ENCODE measurements around the gene PPIA. TPM values are rescaled to one million over a fixed set of nuclear protein-coding genes. Genes with fewer than 3 reads are reported as not detected.

Gene PPIA
- total RNA-seq, 1 experiment from 2014 or later: 2,836 TPM

- CTCF ChIA-PET: no interaction called here
Observed at GRCh38 chr7:44805950-44806349, 9.5 kb downstream of the PPIA start.

More at GRCh38 chr7:44805950-44806349, 9.5 kb downstream of the PPIA start:
- H3K79me2 ChIP-seq (ENCODE audit: insufficient read depth, low read length): peaks cover 19% of the 10 kb centered on the region
- peaks cover 6 to 8% of the 10 kb centered on the region in 2 experiments for H3K4me1 ChIP-seq (ENCODE audit: control insufficient read depth in 1 of 2, insufficient read depth in 2 of 2, low read length in 2 of 2)
- no peak for TF ChIP-seq ZFX (IDR thresholded peaks at IDR 0.05)
- TF ChIP-seq JUND (IDR thresholded peaks at IDR 0.05): no peak
- TF ChIP-seq RAD21 (IDR thresholded peaks at IDR 0.05; ENCODE audit: low read depth): no peak
- no peak for TF ChIP-seq POLR2A (IDR thresholded peaks at IDR 0.05; ENCODE audit: borderline replicate concordance, extremely low read depth, insufficient read depth, insufficient read length)
- TF ChIP-seq ATF3 (IDR thresholded peaks at IDR 0.05): no peak
- TF ChIP-seq REST (IDR thresholded peaks at IDR 0.05; ENCODE audit: low read depth): no peak
- no peak for TF ChIP-seq CEBPB (IDR thresholded peaks at IDR 0.05; ENCODE audit: low read depth)
- TF ChIP-seq ZBTB33 (IDR thresholded peaks at IDR 0.05; ENCODE audit: extremely low read depth, insufficient replicate concordance, low read length): no peak
- no peak for TF ChIP-seq ELF1 (IDR thresholded peaks at IDR 0.05; ENCODE audit: borderline replicate concordance, low read depth)
- no peak; the same call in 1 of the 2 replicates for TF ChIP-seq POLR2AphosphoS5 (IDR thresholded peaks at IDR 0.05; ENCODE audit: low read depth, low read length)
- TF ChIP-seq EZH2 (IDR thresholded peaks at IDR 0.05): no peak
- no peak for TF ChIP-seq ZNF274 (IDR thresholded peaks at IDR 0.05; ENCODE audit: low read depth, low read length)
- TF ChIP-seq SP1 (IDR thresholded peaks at IDR 0.05; ENCODE audit: low read depth): no peak
- H3K4me3 ChIP-seq (replicated peaks in 1 of 2; ENCODE audit: low read depth in 1 of 2, low read length in 2 of 2): no peak overlapping the region
- no peak for DNase-seq (ENCODE audit: low read depth, low spot score)
- intact Hi-C loops (cut with micrococcal nuclease): no loop called here
- H3K9ac ChIP-seq (ENCODE audit: low read length): no peak overlapping the region
- ATAC-seq: peak; percentile 11; the same call in 1 of the 2 replicates
- H3K9me3 ChIP-seq (ENCODE audit: control insufficient read depth in 1 of 2, insufficient read depth in 1 of 2, low read depth in 1 of 2, low read length in 2 of 2): no peaks in the 10 kb centered on the region
- H3K27ac ChIP-seq (ENCODE audit: low read depth, low read length): no peak overlapping the region
- H4K20me1 ChIP-seq (ENCODE audit: insufficient read depth): peaks cover 12% of the 10 kb centered on the region; the same call in 1 of the 2 replicates
- RAD21 ChIA-PET (ENCODE audit: low non-redundant PET in 1 of 2, low total read pairs in 2 of 2, uncharacterized antibody in 2 of 2, unreplicated experiment in 2 of 2): no interaction called here
- no peak overlapping the region for H3K4me2 ChIP-seq (ENCODE audit: low read length)
- no peaks in the 10 kb centered on the region for H3K9me2 ChIP-seq (ENCODE audit: insufficient read depth)
- H3K27me3 ChIP-seq (ENCODE audit: insufficient read depth, low read length): no peaks in the 10 kb centered on the region
- no TSS peak for BruUV-seq (replicated peaks)
- no peak overlapping the region for H2AFZ ChIP-seq (ENCODE audit: low read depth, low read length, poor library complexity, severe bottlenecking)
- peaks cover 19 to 33% of the 10 kb centered on the region in 2 experiments; a peak in 3 of 4 replicates for H3K36me3 ChIP-seq (ENCODE audit: control insufficient read depth in 1 of 2, insufficient read depth in 2 of 2, low read length in 2 of 2)
- POLR2A ChIA-PET: interaction anchor here (0.6 to 0.8 kb wide), 3 partner anchors 22 to 244 kb away, joined by 3 to 4 read pairs (median 3); no protein-coding TSS in a partner anchor

Data from HCT116 (cell line).